ENCODE results near the gene RAB40C.
A peak's percentile ranks its signal among the peaks of the same experiment; 100 is the strongest.

RAB40C gene

GRCh38 chr16:603933-604332 lies 14.1 kb downstream of the RAB40C start:
- H3K27me3 ChIP-seq (ENCODE audit: control insufficient read depth, insufficient read depth, low read length), result no peaks in the 10 kb centered on the region
- H3K9me3 ChIP-seq (ENCODE audit: control insufficient read depth, low read length), result no peaks in the 10 kb centered on the region
- H3K36me3 ChIP-seq (ENCODE audit: control insufficient read depth, insufficient read depth, low read length), result no peaks in the 10 kb centered on the region
- H3K4me3 ChIP-seq (ENCODE audit: low read length), result no peak overlapping the region
- no peak overlapping the region for H3K9ac ChIP-seq (ENCODE audit: low read length)
- H3K4me1 ChIP-seq (ENCODE audit: control insufficient read depth, insufficient read depth, low read length), result peaks cover 12% of the 10 kb centered on the region

DNA sequence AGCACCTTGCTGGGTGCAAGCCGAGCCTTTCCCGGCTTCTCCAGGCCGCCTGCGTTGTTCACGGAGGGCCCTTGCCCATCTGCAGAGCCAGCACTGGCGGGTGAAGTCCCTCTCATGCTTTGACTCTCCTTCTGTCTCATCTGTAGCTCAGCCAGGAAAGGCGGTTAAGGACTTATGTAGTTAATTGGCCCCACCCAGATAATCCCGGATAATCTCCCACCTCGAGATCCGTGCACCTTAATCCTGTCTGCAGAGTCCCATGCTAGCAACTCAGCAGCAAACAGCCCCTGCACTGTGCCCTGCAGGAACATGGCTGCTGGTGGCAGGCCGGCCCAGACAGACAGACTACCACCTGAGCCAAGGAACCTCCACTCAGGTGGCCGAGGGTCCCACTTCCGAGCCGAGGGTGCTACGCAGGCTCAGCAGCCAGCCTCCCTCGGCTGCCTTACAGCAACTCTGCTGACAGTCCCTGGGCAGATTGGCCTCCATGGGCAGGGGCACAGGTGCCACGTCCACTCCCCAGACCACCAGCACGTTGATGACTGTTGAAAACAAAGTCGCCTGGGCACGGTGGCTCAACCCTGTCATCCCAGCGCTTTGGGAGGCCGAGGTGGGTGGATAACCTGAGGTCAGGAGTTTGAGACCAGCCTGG lies 16.9 kb downstream of the RAB40C start:
- Histone ChIP-seq H3K4me1 (ENCODE audit: control insufficient read depth, insufficient read depth, low read length) (peaks cover 24% of the 10 kb centered on the region), H3K27me3 (ENCODE audit: control insufficient read depth, insufficient read depth, low read length) (no peaks in the 10 kb centered on the region), H3K9ac (ENCODE audit: low read length) (no peak overlapping the region), H3K4me3 (ENCODE audit: low read length) (no peak overlapping the region), H3K36me3 (ENCODE audit: control insufficient read depth, insufficient read depth, low read length) (no peaks in the 10 kb centered on the region), H3K9me3 (ENCODE audit: control insufficient read depth, low read length) (no peaks in the 10 kb centered on the region)

DNA sequence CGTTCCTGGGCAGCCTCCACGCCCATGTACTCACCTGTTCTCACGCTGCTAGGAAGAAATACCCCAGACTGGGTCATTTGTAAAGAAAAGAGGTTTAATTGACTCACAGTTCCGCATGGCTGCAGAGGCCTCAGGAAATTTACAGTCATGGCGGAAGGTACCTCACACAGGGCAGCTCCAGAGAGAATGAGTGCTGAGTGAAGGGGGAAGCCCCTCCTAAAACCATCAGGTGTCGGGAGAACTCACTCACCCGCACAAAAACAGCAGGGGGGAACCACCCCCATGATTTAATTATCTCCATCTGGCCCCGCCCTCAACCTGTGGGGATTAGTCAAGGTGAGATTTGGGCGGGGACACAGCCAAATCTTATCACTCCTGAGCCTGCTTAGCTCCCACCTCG lies 18.2 kb downstream of the RAB40C start:
- Histone ChIP-seq H3K4me3 (ENCODE audit: low read length) (no peak overlapping the region), H3K4me1 (ENCODE audit: control insufficient read depth, insufficient read depth, low read length) (peaks cover 24% of the 10 kb centered on the region), H3K9me3 (ENCODE audit: control insufficient read depth, low read length) (no peaks in the 10 kb centered on the region), H3K27me3 (ENCODE audit: control insufficient read depth, insufficient read depth, low read length) (no peaks in the 10 kb centered on the region), H3K36me3 (ENCODE audit: control insufficient read depth, insufficient read depth, low read length) (no peaks in the 10 kb centered on the region), H3K9ac (ENCODE audit: low read length) (no peak overlapping the region)

- H3K4me3 ChIP-seq (ENCODE audit: low read length), result no peak overlapping the region
- H3K9ac ChIP-seq (ENCODE audit: low read length), result no peak overlapping the region
Observed at GRCh38 chr16:609316-609715, 19.4 kb downstream of the RAB40C start.

GRCh38 chr16:609984-610383 lies 20.1 kb downstream of the RAB40C start:
- no peaks in the 10 kb centered on the region for H3K9me3 ChIP-seq (ENCODE audit: control insufficient read depth, low read length)
- H3K27me3 ChIP-seq (ENCODE audit: control insufficient read depth, insufficient read depth, low read length), result no peaks in the 10 kb centered on the region
- H3K4me1 ChIP-seq (ENCODE audit: control insufficient read depth, insufficient read depth, low read length), result peaks cover 24% of the 10 kb centered on the region
- peak overlapping the region; percentile 22 for H3K9ac ChIP-seq (ENCODE audit: low read length)
- H3K36me3 ChIP-seq (ENCODE audit: control insufficient read depth, insufficient read depth, low read length), result no peaks in the 10 kb centered on the region
- H3K4me3 ChIP-seq (ENCODE audit: low read length), result no peak overlapping the region

More at GRCh38 chr16:609316-609715, 19.4 kb downstream of the RAB40C start:
- Histone ChIP-seq H3K36me3 (ENCODE audit: control insufficient read depth, insufficient read depth, low read length) (no peaks in the 10 kb centered on the region), H3K27me3 (ENCODE audit: control insufficient read depth, insufficient read depth, low read length) (no peaks in the 10 kb centered on the region), H3K9me3 (ENCODE audit: control insufficient read depth, low read length) (no peaks in the 10 kb centered on the region), H3K4me1 (ENCODE audit: control insufficient read depth, insufficient read depth, low read length) (peaks cover 24% of the 10 kb centered on the region)

- Histone ChIP-seq H3K27me3 (ENCODE audit: control insufficient read depth, insufficient read depth, low read length) (no peaks in the 10 kb centered on the region), H3K9me3 (ENCODE audit: control insufficient read depth, low read length) (no peaks in the 10 kb centered on the region), H3K4me1 (ENCODE audit: control insufficient read depth, insufficient read depth, low read length) (peaks cover 24% of the 10 kb centered on the region), H3K36me3 (ENCODE audit: control insufficient read depth, insufficient read depth, low read length) (no peaks in the 10 kb centered on the region), H3K4me3 (ENCODE audit: low read length) (no peak overlapping the region), H3K9ac (ENCODE audit: low read length) (peak overlapping the region; percentile 22)
Observed at GRCh38 chr16:610513-611381, 20.9 kb downstream of the RAB40C start.

- no peak overlapping the region for H3K9ac ChIP-seq (ENCODE audit: low read length)
- no peaks in the 10 kb centered on the region for H3K36me3 ChIP-seq (ENCODE audit: control insufficient read depth, insufficient read depth, low read length)
- no peak overlapping the region for H3K4me3 ChIP-seq (ENCODE audit: low read length)
- no peaks in the 10 kb centered on the region for H3K9me3 ChIP-seq (ENCODE audit: control insufficient read depth, low read length)
- no peaks in the 10 kb centered on the region for H3K27me3 ChIP-seq (ENCODE audit: control insufficient read depth, insufficient read depth, low read length)
- H3K4me1 ChIP-seq (ENCODE audit: control insufficient read depth, insufficient read depth, low read length), result peaks cover 23% of the 10 kb centered on the region
Observed at GRCh38 chr16:615122-615521, 25.3 kb downstream of the RAB40C start.

- no peaks in the 10 kb centered on the region for H3K27me3 ChIP-seq (ENCODE audit: control insufficient read depth, insufficient read depth, low read length)
- no peak overlapping the region for H3K4me3 ChIP-seq (ENCODE audit: low read length)
- H3K9me3 ChIP-seq (ENCODE audit: control insufficient read depth, low read length), result no peaks in the 10 kb centered on the region
- H3K36me3 ChIP-seq (ENCODE audit: control insufficient read depth, insufficient read depth, low read length), result no peaks in the 10 kb centered on the region
- no peak overlapping the region for H3K9ac ChIP-seq (ENCODE audit: low read length)
- peaks cover 18% of the 10 kb centered on the region for H3K4me1 ChIP-seq (ENCODE audit: control insufficient read depth, insufficient read depth, low read length)
Observed at GRCh38 chr16:616733-617586, 27.1 kb downstream of the RAB40C start.

- peaks cover 23% of the 10 kb centered on the region for H3K4me1 ChIP-seq (ENCODE audit: control insufficient read depth, insufficient read depth, low read length)
- H3K9ac ChIP-seq (ENCODE audit: low read length), result no peak overlapping the region
- no peaks in the 10 kb centered on the region for H3K36me3 ChIP-seq (ENCODE audit: control insufficient read depth, insufficient read depth, low read length)
- no peaks in the 10 kb centered on the region for H3K9me3 ChIP-seq (ENCODE audit: control insufficient read depth, low read length)
- no peaks in the 10 kb centered on the region for H3K27me3 ChIP-seq (ENCODE audit: control insufficient read depth, insufficient read depth, low read length)
- H3K4me3 ChIP-seq (ENCODE audit: low read length), result no peak overlapping the region
Observed at GRCh38 chr16:617855-618254, 28.0 kb downstream of the RAB40C start.

DNA sequence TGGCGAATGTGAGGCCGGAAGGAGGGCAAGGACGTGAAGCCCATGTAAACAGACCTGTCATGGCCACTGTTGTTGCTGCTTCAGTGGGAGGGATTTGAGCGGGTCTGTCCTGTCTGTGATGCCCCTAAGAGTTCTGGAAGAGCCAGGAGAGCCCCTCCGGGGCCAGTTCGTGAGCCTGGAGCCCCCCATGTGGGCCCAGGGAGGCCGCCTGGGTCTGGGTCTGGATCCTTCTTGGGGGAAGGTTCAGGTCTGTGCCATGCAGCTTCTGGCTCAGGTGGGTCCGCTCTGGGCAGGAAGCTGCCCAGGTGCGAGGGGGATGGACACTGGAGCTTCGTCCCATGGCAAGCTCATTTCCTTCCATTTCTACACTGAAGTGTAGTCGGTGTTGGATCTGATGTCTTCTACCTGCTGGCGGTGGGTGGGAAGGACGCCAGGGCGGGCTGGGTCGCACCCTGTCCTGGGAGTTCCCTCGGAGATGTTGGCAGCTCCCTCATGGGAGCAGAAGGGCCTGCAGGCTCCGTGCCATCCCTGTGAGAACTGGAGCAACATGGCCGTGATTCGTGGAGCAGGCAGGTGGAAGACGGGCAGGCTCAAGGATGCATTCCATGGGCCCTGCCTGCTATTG lies 29.7 kb downstream of the RAB40C start:
- no peaks in the 10 kb centered on the region for H3K9me3 ChIP-seq (ENCODE audit: control insufficient read depth, low read length)
- H3K4me3 ChIP-seq (ENCODE audit: low read length), result no peak overlapping the region
- no peak overlapping the region for H3K9ac ChIP-seq (ENCODE audit: low read length)
- H3K4me1 ChIP-seq (ENCODE audit: control insufficient read depth, insufficient read depth, low read length), result peaks cover 23% of the 10 kb centered on the region
- no peaks in the 10 kb centered on the region for H3K27me3 ChIP-seq (ENCODE audit: control insufficient read depth, insufficient read depth, low read length)
- no peaks in the 10 kb centered on the region for H3K36me3 ChIP-seq (ENCODE audit: control insufficient read depth, insufficient read depth, low read length)

DNA sequence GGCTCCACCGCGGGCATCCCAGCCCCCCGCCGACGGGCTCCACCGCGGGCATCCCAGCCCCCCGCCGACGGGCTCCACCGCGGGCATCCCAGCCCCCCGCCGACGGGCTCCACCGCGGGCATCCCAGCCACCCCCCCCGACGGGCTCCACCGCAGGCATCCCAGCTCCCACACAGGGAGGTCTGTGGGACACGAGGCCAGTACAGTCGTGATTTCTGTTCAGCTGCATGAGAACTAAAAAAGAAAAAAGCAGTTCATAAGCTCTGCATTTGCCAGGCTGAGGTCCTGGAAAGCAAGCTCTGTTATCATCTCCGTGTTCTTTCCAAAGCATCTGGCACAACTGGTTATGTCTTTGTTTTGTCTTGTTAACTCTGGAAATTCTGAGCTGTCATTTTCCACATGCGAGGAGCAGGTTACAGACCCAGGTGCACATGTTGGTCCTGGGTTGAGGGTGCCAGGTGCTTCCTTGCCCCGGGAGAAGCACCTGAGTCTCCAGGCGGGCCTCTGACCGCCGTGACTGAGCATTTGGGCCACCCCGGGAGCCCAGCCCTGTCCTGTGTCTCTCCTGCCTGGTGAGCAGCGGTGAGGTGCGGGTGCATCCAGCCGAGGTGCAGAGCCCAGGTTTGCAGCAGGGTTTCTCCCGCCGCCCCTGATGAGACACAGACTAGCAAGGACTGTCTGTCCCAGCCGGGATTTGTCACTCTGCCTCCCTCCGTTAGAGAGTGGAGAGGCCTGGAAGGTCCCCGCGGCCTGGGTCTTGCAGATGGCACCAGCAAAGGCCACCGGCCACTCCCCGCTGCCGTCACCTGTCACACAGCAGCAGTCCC lies 31.0 kb downstream of the RAB40C start:
- no peak overlapping the region for H3K4me3 ChIP-seq (ENCODE audit: low read length)
- no peaks in the 10 kb centered on the region for H3K27me3 ChIP-seq (ENCODE audit: control insufficient read depth, insufficient read depth, low read length)
- H3K9me3 ChIP-seq (ENCODE audit: control insufficient read depth, low read length), result no peaks in the 10 kb centered on the region

More for the DNA sequence above, 31.0 kb downstream of the RAB40C start:
- H3K4me1 ChIP-seq (ENCODE audit: control insufficient read depth, insufficient read depth, low read length), result peaks cover 23% of the 10 kb centered on the region
- H3K9ac ChIP-seq (ENCODE audit: low read length), result no peak overlapping the region
- peaks cover 3% of the 10 kb centered on the region for H3K36me3 ChIP-seq (ENCODE audit: control insufficient read depth, insufficient read depth, low read length)
